ENCODE measurements around the gene EDARADD. TPM values are rescaled to one million over a fixed set of nuclear protein-coding genes. Genes with fewer than 3 reads are reported as not detected.

The EDARADD gene
- total RNA-seq, 2 experiments from 2014 or later: not detected

- Histone ChIP-seq H3K9me3 (ENCODE audit: low read length) (no peaks in the 10 kb centered on the region), H3K27ac (ENCODE audit: low read depth, low read length, poor library complexity, severe bottlenecking) (no peak overlapping the region), H3K4me3 (ENCODE audit: low read depth, low read length, poor library complexity, severe bottlenecking) (no peak overlapping the region), H3K79me2 (ENCODE audit: insufficient read depth, low read depth, low read length) (no peaks in the 10 kb centered on the region), H4K20me1 (ENCODE audit: insufficient read depth, low read length) (no peaks in the 10 kb centered on the region), H3K9me2 (ENCODE audit: insufficient read depth, low read length) (no peaks in the 10 kb centered on the region), H3K36me3 (ENCODE audit: insufficient read depth, low read length) (no peaks in the 10 kb centered on the region), H3K4me1 (ENCODE audit: insufficient read depth, low read length, poor library complexity, severe bottlenecking) (no peaks in the 10 kb centered on the region), H2AFZ (ENCODE audit: low read length) (no peak overlapping the region), H3K4me2 (ENCODE audit: low read length) (no peak overlapping the region)
- TF ChIP-seq EZH2phosphoT487 (IDR thresholded peaks at IDR 0.05; ENCODE audit: borderline replicate concordance, low read depth, low read length): no peak
- no peak for TF ChIP-seq CTCF (conservative IDR thresholded peaks at IDR 0.05; ENCODE audit: low read length)
- intact Hi-C loops (cut with micrococcal nuclease; ENCODE audit: unreplicated experiment): no loop called here
- ChIA-PET CTCF (ENCODE audit: unreplicated experiment) (no interaction called here), POLR2A (no interaction called here)
- no TSS peak for BruUV-seq (replicated peaks)
- no peak for DNase-seq (ENCODE audit: low spot score)
These were observed 35.7 kb downstream of the EDARADD start for GRCh38 chr1:236429715-236430274.

DNA sequence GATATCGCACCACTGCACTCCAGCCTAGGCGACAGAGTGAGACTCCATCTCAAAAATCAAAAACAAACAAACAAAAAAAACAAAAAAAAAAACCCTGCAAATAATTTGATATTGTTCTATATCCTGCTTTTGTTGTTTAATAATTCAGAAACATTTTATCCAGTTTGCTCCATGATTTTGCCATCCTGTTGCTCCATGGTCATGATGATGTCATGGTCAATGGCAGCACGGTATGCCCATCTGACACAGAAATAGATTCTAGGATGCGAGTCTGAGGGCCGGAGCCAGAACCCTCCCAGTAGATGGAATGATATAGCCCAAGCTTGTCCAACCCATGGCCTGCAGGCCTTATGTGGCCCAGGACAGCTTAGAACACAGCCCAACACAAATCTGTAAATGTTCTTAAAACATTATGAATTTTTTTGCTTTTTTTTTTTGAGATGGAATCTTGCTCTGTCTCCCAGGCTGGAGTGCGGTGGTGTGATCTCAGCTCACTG lies 39.8 kb downstream of the EDARADD start:
- no peak overlapping the region for H3K27ac ChIP-seq (ENCODE audit: low read depth, low read length, poor library complexity, severe bottlenecking)
- no peaks in the 10 kb centered on the region for H3K9me3 ChIP-seq (ENCODE audit: low read length)
- CTCF ChIA-PET (ENCODE audit: unreplicated experiment): no interaction called here
- no TSS peak for BruUV-seq (replicated peaks)
- DNase-seq (ENCODE audit: low spot score): no peak
- H4K20me1 ChIP-seq (ENCODE audit: insufficient read depth, low read length): no peaks in the 10 kb centered on the region
- no peak for TF ChIP-seq EZH2phosphoT487 (IDR thresholded peaks at IDR 0.05; ENCODE audit: borderline replicate concordance, low read depth, low read length)
- no peak for TF ChIP-seq CTCF (conservative IDR thresholded peaks at IDR 0.05; ENCODE audit: low read length)
- H3K36me3 ChIP-seq (ENCODE audit: insufficient read depth, low read length): no peaks in the 10 kb centered on the region
- no peak overlapping the region for H3K4me3 ChIP-seq (ENCODE audit: low read depth, low read length, poor library complexity, severe bottlenecking)
- H3K4me2 ChIP-seq (ENCODE audit: low read length): no peak overlapping the region
- no peaks in the 10 kb centered on the region for H3K9me2 ChIP-seq (ENCODE audit: insufficient read depth, low read length)
- intact Hi-C loops (cut with micrococcal nuclease; ENCODE audit: unreplicated experiment): no loop called here
- H3K79me2 ChIP-seq (ENCODE audit: insufficient read depth, low read depth, low read length): no peaks in the 10 kb centered on the region
- H3K4me1 ChIP-seq (ENCODE audit: insufficient read depth, low read length, poor library complexity, severe bottlenecking): no peaks in the 10 kb centered on the region
- POLR2A ChIA-PET: interaction anchor here (0.6 to 0.7 kb wide), 2 partner anchors 302 to 1637 kb away, joined by 3 to 4 read pairs; no protein-coding TSS in a partner anchor
- H2AFZ ChIP-seq (ENCODE audit: low read length): no peak overlapping the region

DNA sequence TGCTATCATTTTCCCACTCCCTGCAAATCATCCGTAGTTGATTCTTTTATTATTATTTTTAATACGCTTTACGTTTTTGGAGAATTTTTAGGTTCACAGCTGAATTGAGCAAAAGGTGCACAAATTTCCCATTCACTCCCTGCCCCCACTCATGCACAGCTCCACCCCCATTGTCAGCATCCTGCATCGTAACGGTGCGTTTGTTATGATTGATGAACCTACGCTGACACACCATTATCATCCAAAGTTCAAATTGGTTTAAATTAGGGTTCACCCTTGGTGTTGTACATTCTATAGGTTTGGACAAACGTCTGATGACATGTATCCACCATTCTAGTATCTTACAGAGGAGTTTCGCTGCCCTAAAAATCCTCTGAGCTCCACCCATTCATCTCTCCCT lies 44.5 kb downstream of the EDARADD start:
- intact Hi-C loops (cut with micrococcal nuclease; ENCODE audit: unreplicated experiment): no loop called here
- BruUV-seq (replicated peaks): no TSS peak
- ChIA-PET POLR2A (no interaction called here), CTCF (ENCODE audit: unreplicated experiment) (no interaction called here)
- no peak overlapping the region for H3K4me2 ChIP-seq (ENCODE audit: low read length)
- TF ChIP-seq EZH2phosphoT487 (IDR thresholded peaks at IDR 0.05; ENCODE audit: borderline replicate concordance, low read depth, low read length): no peak
- no peak for TF ChIP-seq CTCF (conservative IDR thresholded peaks at IDR 0.05; ENCODE audit: low read length)
- no peaks in the 10 kb centered on the region for H3K4me1 ChIP-seq (ENCODE audit: insufficient read depth, low read length, poor library complexity, severe bottlenecking)
- no peaks in the 10 kb centered on the region for H3K9me3 ChIP-seq (ENCODE audit: low read length)
- no peak overlapping the region for H3K27ac ChIP-seq (ENCODE audit: low read depth, low read length, poor library complexity, severe bottlenecking)
- H3K36me3 ChIP-seq (ENCODE audit: insufficient read depth, low read length): no peaks in the 10 kb centered on the region
- H3K79me2 ChIP-seq (ENCODE audit: insufficient read depth, low read depth, low read length): no peaks in the 10 kb centered on the region
- no peak overlapping the region for H2AFZ ChIP-seq (ENCODE audit: low read length)
- H3K9me2 ChIP-seq (ENCODE audit: insufficient read depth, low read length): no peaks in the 10 kb centered on the region
- no peak overlapping the region for H3K4me3 ChIP-seq (ENCODE audit: low read depth, low read length, poor library complexity, severe bottlenecking)
- DNase-seq (ENCODE audit: low spot score): no peak
- no peaks in the 10 kb centered on the region for H4K20me1 ChIP-seq (ENCODE audit: insufficient read depth, low read length)
